Measurements from ENCODE around the gene RETREG2. TPM values are rescaled to one million over a fixed set of nuclear protein-coding genes. Genes with fewer than 3 reads are reported as not detected.

RETREG2 gene
- total and polyA plus RNA-seq, 2 of the 8 experiments (the other 6 are each of a cell fraction or from before 2014, with no cell fraction given) = 51.3 to 67.4 TPM

DNA sequence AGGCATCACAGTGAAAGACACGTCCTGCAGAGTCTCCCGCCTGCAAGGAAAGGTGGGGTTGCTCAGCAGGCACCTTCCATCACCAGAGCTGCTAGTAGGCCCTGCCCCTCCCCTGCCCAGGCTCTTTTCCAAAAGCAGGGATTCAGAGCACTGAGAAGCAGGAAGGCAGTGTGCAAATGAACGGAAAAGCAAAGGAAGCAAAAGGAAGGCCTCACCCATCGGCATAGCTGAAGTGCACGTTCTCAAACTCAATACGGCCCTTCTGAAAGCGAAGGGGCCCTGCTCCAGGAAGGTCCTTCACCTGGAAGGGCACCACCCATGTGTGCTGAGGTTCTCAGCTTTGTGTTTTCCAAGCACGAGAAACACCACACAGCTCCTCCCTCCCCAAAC, 34.9 kb downstream of the RETREG2 start (continued):
- TF ChIP-seq, protein P1, sequence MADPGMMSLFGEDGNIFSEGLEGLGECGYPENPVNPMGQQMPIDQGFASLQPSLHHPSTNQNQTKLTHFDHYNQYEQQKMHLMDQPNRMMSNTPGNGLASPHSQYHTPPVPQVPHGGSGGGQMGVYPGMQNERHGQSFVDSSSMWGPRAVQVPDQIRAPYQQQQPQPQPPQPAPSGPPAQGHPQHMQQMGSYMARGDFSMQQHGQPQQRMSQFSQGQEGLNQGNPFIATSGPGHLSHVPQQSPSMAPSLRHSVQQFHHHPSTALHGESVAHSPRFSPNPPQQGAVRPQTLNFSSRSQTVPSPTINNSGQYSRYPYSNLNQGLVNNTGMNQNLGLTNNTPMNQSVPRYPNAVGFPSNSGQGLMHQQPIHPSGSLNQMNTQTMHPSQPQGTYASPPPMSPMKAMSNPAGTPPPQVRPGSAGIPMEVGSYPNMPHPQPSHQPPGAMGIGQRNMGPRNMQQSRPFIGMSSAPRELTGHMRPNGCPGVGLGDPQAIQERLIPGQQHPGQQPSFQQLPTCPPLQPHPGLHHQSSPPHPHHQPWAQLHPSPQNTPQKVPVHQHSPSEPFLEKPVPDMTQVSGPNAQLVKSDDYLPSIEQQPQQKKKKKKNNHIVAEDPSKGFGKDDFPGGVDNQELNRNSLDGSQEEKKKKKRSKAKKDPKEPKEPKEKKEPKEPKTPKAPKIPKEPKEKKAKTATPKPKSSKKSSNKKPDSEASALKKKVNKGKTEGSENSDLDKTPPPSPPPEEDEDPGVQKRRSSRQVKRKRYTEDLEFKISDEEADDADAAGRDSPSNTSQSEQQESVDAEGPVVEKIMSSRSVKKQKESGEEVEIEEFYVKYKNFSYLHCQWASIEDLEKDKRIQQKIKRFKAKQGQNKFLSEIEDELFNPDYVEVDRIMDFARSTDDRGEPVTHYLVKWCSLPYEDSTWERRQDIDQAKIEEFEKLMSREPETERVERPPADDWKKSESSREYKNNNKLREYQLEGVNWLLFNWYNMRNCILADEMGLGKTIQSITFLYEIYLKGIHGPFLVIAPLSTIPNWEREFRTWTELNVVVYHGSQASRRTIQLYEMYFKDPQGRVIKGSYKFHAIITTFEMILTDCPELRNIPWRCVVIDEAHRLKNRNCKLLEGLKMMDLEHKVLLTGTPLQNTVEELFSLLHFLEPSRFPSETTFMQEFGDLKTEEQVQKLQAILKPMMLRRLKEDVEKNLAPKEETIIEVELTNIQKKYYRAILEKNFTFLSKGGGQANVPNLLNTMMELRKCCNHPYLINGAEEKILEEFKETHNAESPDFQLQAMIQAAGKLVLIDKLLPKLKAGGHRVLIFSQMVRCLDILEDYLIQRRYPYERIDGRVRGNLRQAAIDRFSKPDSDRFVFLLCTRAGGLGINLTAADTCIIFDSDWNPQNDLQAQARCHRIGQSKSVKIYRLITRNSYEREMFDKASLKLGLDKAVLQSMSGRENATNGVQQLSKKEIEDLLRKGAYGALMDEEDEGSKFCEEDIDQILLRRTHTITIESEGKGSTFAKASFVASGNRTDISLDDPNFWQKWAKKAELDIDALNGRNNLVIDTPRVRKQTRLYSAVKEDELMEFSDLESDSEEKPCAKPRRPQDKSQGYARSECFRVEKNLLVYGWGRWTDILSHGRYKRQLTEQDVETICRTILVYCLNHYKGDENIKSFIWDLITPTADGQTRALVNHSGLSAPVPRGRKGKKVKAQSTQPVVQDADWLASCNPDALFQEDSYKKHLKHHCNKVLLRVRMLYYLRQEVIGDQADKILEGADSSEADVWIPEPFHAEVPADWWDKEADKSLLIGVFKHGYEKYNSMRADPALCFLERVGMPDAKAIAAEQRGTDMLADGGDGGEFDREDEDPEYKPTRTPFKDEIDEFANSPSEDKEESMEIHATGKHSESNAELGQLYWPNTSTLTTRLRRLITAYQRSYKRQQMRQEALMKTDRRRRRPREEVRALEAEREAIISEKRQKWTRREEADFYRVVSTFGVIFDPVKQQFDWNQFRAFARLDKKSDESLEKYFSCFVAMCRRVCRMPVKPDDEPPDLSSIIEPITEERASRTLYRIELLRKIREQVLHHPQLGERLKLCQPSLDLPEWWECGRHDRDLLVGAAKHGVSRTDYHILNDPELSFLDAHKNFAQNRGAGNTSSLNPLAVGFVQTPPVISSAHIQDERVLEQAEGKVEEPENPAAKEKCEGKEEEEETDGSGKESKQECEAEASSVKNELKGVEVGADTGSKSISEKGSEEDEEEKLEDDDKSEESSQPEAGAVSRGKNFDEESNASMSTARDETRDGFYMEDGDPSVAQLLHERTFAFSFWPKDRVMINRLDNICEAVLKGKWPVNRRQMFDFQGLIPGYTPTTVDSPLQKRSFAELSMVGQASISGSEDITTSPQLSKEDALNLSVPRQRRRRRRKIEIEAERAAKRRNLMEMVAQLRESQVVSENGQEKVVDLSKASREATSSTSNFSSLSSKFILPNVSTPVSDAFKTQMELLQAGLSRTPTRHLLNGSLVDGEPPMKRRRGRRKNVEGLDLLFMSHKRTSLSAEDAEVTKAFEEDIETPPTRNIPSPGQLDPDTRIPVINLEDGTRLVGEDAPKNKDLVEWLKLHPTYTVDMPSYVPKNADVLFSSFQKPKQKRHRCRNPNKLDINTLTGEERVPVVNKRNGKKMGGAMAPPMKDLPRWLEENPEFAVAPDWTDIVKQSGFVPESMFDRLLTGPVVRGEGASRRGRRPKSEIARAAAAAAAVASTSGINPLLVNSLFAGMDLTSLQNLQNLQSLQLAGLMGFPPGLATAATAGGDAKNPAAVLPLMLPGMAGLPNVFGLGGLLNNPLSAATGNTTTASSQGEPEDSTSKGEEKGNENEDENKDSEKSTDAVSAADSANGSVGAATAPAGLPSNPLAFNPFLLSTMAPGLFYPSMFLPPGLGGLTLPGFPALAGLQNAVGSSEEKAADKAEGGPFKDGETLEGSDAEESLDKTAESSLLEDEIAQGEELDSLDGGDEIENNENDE (IDR thresholded peaks at IDR 0.05; ENCODE audit: insufficient replicate concordance, low read length) = no peak
- TF ChIP-seq RFX5 (IDR thresholded peaks at IDR 0.05; ENCODE audit: borderline replicate concordance, low read depth, low read length) = no peak
- no peak for TF ChIP-seq CHD2 (IDR thresholded peaks at IDR 0.05; ENCODE audit: low read length)
- TF ChIP-seq SIRT6 (IDR thresholded peaks at IDR 0.05; ENCODE audit: low read length) = no peak
- TF ChIP-seq CBX8 (IDR thresholded peaks at IDR 0.05; ENCODE audit: borderline replicate concordance, low read depth, low read length) = no peak
- no peak for TF ChIP-seq RAD21 (IDR thresholded peaks at IDR 0.05 in 1 of 2, conservative IDR thresholded peaks at IDR 0.05 in 1 of 2; ENCODE audit: low read depth in 2 of 2, low read length in 2 of 2)
- no peak for TF ChIP-seq EZH2 (IDR thresholded peaks at IDR 0.05; ENCODE audit: low read depth, low read length, severe bottlenecking)
- TF ChIP-seq NANOG (IDR thresholded peaks at IDR 0.05; ENCODE audit: insufficient read depth, low read depth, low read length, poor library complexity, severe bottlenecking) = no peak
- TF ChIP-seq POLR2AphosphoS5 (IDR thresholded peaks at IDR 0.05; ENCODE audit: low read depth, low read length) = no peak
- no peak for TF ChIP-seq JUND (IDR thresholded peaks at IDR 0.05; ENCODE audit: low read length)
- TF ChIP-seq FOSL1 (IDR thresholded peaks at IDR 0.05; ENCODE audit: insufficient read depth, low read depth, low read length) = no peak
- no peak for TF ChIP-seq TAF7 (optimal IDR thresholded peaks at IDR 0.05; ENCODE audit: borderline replicate concordance, low read depth, low read length)

Data from H1 (cell line).